MM.1S (cell line): Measurements from ENCODE around the gene MZT2A.
"Not testable (repeated sequence)": the region's sequence is repeated elsewhere in the genome, so short reads cannot be mapped to it uniquely, and the experiment has no call there.

Experiments
- EZH2 ChIP-seq: fragments of 300-600 bp; sonication (generic); optimal IDR thresholded peaks from 2 replicates; pipeline ENCODE3; 2017; ENCODE audit warnings: low read depth, mild to moderate bottlenecking, antibody characterized with exemption, low read length, mixed read lengths
- TF ChIP-seq, protein P1 (sequence below): fragments of 300-600 bp; sonication (generic); IDR thresholded peaks from 2 replicates; pipeline ENCODE4 v1.5.1; 2016; ENCODE audit warnings: antibody characterized with exemption, low read length, mixed read lengths

DNA sequence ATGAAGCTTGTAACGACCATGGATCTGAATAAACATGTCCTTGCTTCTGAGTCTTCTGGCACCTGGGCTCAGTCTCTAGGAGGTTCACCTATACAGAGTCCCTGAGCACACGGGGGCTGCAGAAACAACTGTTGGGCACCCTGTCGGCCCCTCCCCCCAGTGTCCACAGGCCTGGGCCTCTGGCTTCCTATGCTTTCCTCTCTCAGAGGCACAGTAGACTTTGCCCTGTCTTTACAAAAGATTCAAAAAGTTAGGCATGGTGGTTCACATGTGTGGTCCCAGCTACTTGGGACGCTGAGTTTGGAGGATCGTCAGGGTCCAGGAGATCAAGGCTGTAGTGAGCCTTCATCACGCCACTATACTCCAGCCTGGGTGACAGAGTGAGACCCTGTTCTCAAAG lies 29.3 kb upstream of the MZT2A start:
- TF ChIP-seq, protein P1, sequence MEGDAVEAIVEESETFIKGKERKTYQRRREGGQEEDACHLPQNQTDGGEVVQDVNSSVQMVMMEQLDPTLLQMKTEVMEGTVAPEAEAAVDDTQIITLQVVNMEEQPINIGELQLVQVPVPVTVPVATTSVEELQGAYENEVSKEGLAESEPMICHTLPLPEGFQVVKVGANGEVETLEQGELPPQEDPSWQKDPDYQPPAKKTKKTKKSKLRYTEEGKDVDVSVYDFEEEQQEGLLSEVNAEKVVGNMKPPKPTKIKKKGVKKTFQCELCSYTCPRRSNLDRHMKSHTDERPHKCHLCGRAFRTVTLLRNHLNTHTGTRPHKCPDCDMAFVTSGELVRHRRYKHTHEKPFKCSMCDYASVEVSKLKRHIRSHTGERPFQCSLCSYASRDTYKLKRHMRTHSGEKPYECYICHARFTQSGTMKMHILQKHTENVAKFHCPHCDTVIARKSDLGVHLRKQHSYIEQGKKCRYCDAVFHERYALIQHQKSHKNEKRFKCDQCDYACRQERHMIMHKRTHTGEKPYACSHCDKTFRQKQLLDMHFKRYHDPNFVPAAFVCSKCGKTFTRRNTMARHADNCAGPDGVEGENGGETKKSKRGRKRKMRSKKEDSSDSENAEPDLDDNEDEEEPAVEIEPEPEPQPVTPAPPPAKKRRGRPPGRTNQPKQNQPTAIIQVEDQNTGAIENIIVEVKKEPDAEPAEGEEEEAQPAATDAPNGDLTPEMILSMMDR, result not testable (repeated sequence)
- not testable (repeated sequence) for TF ChIP-seq EZH2
